HepG2 (cell line): ENCODE measurements around the gene THRB.

Source experiments
- ARID2 ChIP-seq: sonication (generic); formaldehyde crosslinking; IDR thresholded peaks from 2 replicates; pipeline ENCODE4 v1.8.1; 2022; ENCODE audit warnings: mild to moderate bottlenecking, missing genetic modification reagents, borderline replicate concordance
- TF ChIP-seq, protein P1 (sequence below): sonication (generic); formaldehyde crosslinking; IDR thresholded peaks from 2 replicates; pipeline ENCODE4 v1.5.0; 2020; ENCODE audit warnings: mild to moderate bottlenecking, missing genetic modification reagents, moderate library complexity
- TF ChIP-seq, protein P2 (sequence below): sonication (generic); formaldehyde crosslinking; IDR thresholded peaks from 2 replicates; pipeline ENCODE4 v1.4.0; 2020; ENCODE audit warnings: missing genetic modification reagents, mild to moderate bottlenecking, borderline replicate concordance
- TF ChIP-seq, protein P3 (sequence below): IDR thresholded peaks from 2 replicates; pipeline ENCODE4 v1.4.0; 2020; ENCODE audit warnings: mild to moderate bottlenecking, missing genetic modification reagents

DNA sequence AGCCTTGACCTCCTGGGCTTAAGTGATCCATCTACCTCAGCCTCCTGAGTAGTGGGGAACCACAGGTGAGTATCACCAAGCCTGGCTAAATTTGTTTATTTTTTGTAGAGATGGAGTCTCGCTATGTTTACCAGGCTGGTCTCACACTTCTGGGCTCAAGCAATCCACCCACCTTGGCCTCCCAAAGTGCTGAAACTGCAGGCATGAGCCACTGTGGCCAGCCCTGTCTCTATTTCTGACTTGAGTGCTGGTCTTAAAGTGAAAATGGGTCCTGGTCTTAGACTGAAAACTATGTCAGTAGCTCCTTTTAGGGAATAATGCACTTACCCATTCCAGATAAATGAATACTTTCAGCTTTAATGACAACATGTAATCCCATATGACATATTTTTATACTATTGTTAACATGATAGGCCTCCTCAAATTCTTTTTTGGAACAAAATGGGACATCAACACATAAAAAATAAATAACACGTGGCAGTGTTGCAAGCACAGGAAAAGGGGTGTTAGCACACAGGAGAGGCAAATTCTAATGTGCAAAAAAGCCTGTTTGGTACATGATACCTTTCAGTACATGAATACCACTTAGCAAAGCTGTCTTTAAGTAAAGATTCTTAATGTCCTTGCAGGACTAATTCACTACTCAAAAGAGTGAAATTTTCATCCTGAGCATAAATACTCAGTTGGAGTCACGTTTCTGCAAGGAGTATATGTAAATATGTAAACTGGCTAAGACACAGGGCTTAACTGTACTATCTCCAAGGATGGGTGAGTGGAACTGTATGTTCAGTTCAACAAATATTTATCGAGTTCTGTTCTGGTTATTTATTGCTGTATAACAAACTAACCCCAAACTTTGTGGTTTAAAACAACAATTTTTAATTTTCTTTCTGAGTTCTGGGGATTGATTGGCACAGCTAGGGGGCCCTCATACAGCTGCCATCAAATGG, 354.9 kb downstream of the THRB start:
- TF ChIP-seq ARID2 (CRISPR knock-in tag): no peak
- TF ChIP-seq, protein P1, sequence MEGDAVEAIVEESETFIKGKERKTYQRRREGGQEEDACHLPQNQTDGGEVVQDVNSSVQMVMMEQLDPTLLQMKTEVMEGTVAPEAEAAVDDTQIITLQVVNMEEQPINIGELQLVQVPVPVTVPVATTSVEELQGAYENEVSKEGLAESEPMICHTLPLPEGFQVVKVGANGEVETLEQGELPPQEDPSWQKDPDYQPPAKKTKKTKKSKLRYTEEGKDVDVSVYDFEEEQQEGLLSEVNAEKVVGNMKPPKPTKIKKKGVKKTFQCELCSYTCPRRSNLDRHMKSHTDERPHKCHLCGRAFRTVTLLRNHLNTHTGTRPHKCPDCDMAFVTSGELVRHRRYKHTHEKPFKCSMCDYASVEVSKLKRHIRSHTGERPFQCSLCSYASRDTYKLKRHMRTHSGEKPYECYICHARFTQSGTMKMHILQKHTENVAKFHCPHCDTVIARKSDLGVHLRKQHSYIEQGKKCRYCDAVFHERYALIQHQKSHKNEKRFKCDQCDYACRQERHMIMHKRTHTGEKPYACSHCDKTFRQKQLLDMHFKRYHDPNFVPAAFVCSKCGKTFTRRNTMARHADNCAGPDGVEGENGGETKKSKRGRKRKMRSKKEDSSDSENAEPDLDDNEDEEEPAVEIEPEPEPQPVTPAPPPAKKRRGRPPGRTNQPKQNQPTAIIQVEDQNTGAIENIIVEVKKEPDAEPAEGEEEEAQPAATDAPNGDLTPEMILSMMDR (CRISPR knock-in tag): no peak
- TF ChIP-seq, protein P2, sequence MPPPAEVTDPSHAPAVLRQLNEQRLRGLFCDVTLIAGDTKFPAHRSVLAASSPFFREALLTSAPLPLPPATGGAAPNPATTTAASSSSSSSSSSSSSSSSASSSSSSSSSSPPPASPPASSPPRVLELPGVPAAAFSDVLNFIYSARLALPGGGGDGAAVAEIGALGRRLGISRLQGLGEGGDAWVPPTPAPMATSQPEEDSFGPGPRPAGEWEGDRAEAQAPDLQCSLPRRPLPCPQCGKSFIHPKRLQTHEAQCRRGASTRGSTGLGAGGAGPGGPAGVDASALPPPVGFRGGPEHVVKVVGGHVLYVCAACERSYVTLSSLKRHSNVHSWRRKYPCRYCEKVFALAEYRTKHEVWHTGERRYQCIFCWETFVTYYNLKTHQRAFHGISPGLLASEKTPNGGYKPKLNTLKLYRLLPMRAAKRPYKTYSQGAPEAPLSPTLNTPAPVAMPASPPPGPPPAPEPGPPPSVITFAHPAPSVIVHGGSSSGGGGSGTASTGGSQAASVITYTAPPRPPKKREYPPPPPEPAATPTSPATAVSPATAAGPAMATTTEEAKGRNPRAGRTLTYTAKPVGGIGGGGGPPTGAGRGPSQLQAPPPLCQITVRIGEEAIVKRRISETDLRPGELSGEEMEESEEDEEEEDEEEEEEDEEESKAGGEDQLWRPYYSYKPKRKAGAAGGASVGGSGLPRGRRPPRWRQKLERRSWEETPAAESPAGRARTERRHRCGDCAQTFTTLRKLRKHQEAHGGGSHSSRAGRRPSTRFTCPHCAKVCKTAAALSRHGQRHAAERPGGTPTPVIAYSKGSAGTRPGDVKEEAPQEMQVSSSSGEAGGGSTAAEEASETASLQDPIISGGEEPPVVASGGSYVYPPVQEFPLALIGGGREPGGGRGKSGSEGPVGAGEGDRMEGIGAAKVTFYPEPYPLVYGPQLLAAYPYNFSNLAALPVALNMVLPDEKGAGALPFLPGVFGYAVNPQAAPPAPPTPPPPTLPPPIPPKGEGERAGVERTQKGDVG (CRISPR knock-in tag): no peak
- TF ChIP-seq, protein P3, sequence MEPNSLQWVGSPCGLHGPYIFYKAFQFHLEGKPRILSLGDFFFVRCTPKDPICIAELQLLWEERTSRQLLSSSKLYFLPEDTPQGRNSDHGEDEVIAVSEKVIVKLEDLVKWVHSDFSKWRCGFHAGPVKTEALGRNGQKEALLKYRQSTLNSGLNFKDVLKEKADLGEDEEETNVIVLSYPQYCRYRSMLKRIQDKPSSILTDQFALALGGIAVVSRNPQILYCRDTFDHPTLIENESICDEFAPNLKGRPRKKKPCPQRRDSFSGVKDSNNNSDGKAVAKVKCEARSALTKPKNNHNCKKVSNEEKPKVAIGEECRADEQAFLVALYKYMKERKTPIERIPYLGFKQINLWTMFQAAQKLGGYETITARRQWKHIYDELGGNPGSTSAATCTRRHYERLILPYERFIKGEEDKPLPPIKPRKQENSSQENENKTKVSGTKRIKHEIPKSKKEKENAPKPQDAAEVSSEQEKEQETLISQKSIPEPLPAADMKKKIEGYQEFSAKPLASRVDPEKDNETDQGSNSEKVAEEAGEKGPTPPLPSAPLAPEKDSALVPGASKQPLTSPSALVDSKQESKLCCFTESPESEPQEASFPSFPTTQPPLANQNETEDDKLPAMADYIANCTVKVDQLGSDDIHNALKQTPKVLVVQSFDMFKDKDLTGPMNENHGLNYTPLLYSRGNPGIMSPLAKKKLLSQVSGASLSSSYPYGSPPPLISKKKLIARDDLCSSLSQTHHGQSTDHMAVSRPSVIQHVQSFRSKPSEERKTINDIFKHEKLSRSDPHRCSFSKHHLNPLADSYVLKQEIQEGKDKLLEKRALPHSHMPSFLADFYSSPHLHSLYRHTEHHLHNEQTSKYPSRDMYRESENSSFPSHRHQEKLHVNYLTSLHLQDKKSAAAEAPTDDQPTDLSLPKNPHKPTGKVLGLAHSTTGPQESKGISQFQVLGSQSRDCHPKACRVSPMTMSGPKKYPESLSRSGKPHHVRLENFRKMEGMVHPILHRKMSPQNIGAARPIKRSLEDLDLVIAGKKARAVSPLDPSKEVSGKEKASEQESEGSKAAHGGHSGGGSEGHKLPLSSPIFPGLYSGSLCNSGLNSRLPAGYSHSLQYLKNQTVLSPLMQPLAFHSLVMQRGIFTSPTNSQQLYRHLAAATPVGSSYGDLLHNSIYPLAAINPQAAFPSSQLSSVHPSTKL (CRISPR knock-in tag): no peak
